WTC11 (cell line): ENCODE measurements around the gene POMC.

ENCODE experiments used
- ARID4B ChIP-seq: sonication (generic); formaldehyde crosslinking; IDR thresholded peaks from 2 replicates; pipeline ENCODE4 v1.8.0; 2023; ENCODE audit warnings: missing genetic modification reagents, mild to moderate bottlenecking, borderline replicate concordance
- CTCF ChIP-seq: fragments of 200-600 bp; IDR thresholded peaks from 2 replicates; pipeline ENCODE4 v1.8.0; 2022; ENCODE audit warnings: antibody characterized with exemption
- ESRRA ChIP-seq: sonication (generic); formaldehyde crosslinking; IDR thresholded peaks from 2 replicates; pipeline ENCODE4 v1.8.1; 2022; ENCODE audit warnings: mild to moderate bottlenecking, missing genetic modification reagents, borderline replicate concordance
- IRF1 ChIP-seq: sonication (generic); formaldehyde crosslinking; IDR thresholded peaks from 2 replicates; pipeline ENCODE4 v1.8.0; 2023; ENCODE audit warnings: missing genetic modification reagents
- ZBTB21 ChIP-seq: sonication (generic); formaldehyde crosslinking; IDR thresholded peaks from 2 replicates; pipeline ENCODE4 v1.8.1; 2023; ENCODE audit warnings: mild to moderate bottlenecking, missing genetic modification reagents, borderline replicate concordance
- ZNF263 ChIP-seq: sonication (generic); formaldehyde crosslinking; IDR thresholded peaks from 2 replicates; pipeline ENCODE4 v1.8.1; 2022; ENCODE audit warnings: low read depth, mild to moderate bottlenecking, moderate library complexity, missing genetic modification reagents
- TF ChIP-seq, protein P1 (sequence below): sonication (generic); formaldehyde crosslinking; IDR thresholded peaks from 2 replicates; pipeline ENCODE4 v1.8.1; 2023; ENCODE audit warnings: mild to moderate bottlenecking, missing genetic modification reagents, borderline replicate concordance

DNA sequence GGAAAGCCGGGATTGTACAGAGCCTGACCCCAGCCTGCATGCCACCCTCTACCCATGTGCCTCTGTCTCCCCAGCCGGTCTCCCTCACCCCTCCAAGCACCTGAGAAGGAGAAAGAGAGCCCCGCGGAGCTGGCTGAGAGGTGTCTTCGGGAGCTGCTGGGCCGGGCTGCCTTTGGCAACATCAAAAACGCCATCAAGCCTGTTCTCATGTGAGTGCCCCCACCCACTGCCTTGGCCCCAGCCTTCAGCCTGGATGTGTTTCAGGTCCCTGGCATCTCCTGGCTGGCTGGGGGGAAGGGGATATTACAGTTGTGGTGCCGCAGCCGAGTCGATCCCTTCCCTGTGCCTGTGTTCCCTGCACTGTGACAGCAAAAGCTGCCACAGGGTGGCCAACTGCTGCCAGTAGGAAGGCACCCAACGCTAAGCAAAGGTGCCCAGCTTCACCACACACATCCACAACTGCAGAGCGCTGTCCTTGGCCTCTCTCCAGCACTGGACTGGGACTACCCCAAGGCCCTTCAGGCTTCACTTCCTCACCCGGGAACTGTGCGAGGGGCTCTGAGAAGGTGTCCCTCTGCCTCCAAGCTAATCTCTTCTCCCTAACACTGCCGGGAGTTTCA lies 38.4 kb downstream of the POMC start:
- TF ChIP-seq CTCF (no peak), ZBTB21 (CRISPR knock-in tag) (no peak), ZNF263 (no peak), ARID4B (CRISPR knock-in tag) (no peak), ESRRA (CRISPR knock-in tag) (no peak), IRF1 (CRISPR knock-in tag) (no peak)
- TF ChIP-seq, protein P1, sequence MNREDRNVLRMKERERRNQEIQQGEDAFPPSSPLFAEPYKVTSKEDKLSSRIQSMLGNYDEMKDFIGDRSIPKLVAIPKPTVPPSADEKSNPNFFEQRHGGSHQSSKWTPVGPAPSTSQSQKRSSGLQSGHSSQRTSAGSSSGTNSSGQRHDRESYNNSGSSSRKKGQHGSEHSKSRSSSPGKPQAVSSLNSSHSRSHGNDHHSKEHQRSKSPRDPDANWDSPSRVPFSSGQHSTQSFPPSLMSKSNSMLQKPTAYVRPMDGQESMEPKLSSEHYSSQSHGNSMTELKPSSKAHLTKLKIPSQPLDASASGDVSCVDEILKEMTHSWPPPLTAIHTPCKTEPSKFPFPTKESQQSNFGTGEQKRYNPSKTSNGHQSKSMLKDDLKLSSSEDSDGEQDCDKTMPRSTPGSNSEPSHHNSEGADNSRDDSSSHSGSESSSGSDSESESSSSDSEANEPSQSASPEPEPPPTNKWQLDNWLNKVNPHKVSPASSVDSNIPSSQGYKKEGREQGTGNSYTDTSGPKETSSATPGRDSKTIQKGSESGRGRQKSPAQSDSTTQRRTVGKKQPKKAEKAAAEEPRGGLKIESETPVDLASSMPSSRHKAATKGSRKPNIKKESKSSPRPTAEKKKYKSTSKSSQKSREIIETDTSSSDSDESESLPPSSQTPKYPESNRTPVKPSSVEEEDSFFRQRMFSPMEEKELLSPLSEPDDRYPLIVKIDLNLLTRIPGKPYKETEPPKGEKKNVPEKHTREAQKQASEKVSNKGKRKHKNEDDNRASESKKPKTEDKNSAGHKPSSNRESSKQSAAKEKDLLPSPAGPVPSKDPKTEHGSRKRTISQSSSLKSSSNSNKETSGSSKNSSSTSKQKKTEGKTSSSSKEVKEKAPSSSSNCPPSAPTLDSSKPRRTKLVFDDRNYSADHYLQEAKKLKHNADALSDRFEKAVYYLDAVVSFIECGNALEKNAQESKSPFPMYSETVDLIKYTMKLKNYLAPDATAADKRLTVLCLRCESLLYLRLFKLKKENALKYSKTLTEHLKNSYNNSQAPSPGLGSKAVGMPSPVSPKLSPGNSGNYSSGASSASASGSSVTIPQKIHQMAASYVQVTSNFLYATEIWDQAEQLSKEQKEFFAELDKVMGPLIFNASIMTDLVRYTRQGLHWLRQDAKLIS = no peak
